Measurements from ENCODE around the gene HOPX.

HOPX gene

GRCh38 chr4:56626420-56626819 is 54.7 kb downstream of the HOPX start:
- ChIA-PET CTCF (interaction anchor here (1.1 to 3.7 kb wide), 5 partner anchors 23 to 211 kb away, joined by 3 to 23 read pairs (median 10); no protein-coding TSS in a partner anchor), POLR2A (no interaction called here)
- TF ChIP-seq CTCF (IDR thresholded peaks at IDR 0.05; ENCODE audit: control extremely low read depth, extremely low read depth, low read depth, missing control alignments) = no peak
- DNase-seq (ENCODE audit: extremely low spot score) = no peak

GRCh38 chr4:56622176-56622575 is 58.9 kb downstream of the HOPX start:
- POLR2A ChIA-PET = no interaction called here
- CTCF ChIA-PET = no interaction called here
- no peak for TF ChIP-seq CTCF (IDR thresholded peaks at IDR 0.05; ENCODE audit: control extremely low read depth, extremely low read depth, low read depth, missing control alignments)
- no peak for DNase-seq (ENCODE audit: extremely low spot score)

- no peak for DNase-seq (ENCODE audit: extremely low spot score)
- TF ChIP-seq CTCF (IDR thresholded peaks at IDR 0.05; ENCODE audit: control extremely low read depth, extremely low read depth, low read depth, missing control alignments) = no peak
- ChIA-PET CTCF (interaction anchor here (1.1 to 1.8 kb wide), 3 partner anchors 11 to 180 kb away, joined by 3 to 5 read pairs (median 3); no protein-coding TSS in a partner anchor), POLR2A (no interaction called here)
Measured at GRCh38 chr4:56619816-56620215, 61.3 kb downstream of the HOPX start.

GRCh38 chr4:56619160-56619559 is 61.9 kb downstream of the HOPX start:
- ChIA-PET POLR2A (no interaction called here), CTCF (interaction anchor here (1.1 to 1.8 kb wide), 3 partner anchors 12 to 181 kb away, joined by 3 to 5 read pairs (median 3); no protein-coding TSS in a partner anchor)
- no peak for TF ChIP-seq CTCF (IDR thresholded peaks at IDR 0.05; ENCODE audit: control extremely low read depth, extremely low read depth, low read depth, missing control alignments)
- no peak for DNase-seq (ENCODE audit: extremely low spot score)

- TF ChIP-seq CTCF (IDR thresholded peaks at IDR 0.05; ENCODE audit: control extremely low read depth, extremely low read depth, low read depth, missing control alignments) = no peak
- POLR2A ChIA-PET = no interaction called here
- CTCF ChIA-PET = interaction anchor here (1.1 to 1.8 kb wide), 3 partner anchors 12 to 181 kb away, joined by 3 to 5 read pairs (median 3); no protein-coding TSS in a partner anchor
- no peak for DNase-seq (ENCODE audit: extremely low spot score)
Measured at GRCh38 chr4:56618734-56619133, 62.4 kb downstream of the HOPX start.

GRCh38 chr4:56613101-56613862 is 67.8 kb downstream of the HOPX start:
- POLR2A ChIA-PET = no interaction called here
- no peak for DNase-seq (ENCODE audit: extremely low spot score)
- TF ChIP-seq CTCF (IDR thresholded peaks at IDR 0.05; ENCODE audit: control extremely low read depth, extremely low read depth, low read depth, missing control alignments) = no peak
- CTCF ChIA-PET = interaction anchor here (1.9 kb wide), 1 partner anchor 15 kb away, joined by 8 read pairs; no protein-coding TSS in a partner anchor

Data from GM10248 (cell line).